ENCODE measurements around the gene JPH3. TPM values are rescaled to one million over a fixed set of nuclear protein-coding genes. Genes with fewer than 3 reads are reported as not detected.

Gene JPH3
- total RNA-seq, 2 donors from 2014 or later, result 37.0 to 39.1 TPM

- no peaks in the 10 kb centered on the region for H3K4me1 ChIP-seq (ENCODE audit: control insufficient read depth, insufficient read depth, low read length)
- no peak for DNase-seq
- H3K27ac Mint-ChIP-seq, result peak overlapping the region; percentile 21
- no peaks in the 10 kb centered on the region for H3K9me3 ChIP-seq (ENCODE audit: control insufficient read depth, low read length)
- no peak overlapping the region for H3K9ac ChIP-seq (ENCODE audit: extremely low read depth, low read length, poor library complexity, severe bottlenecking)
- no peak overlapping the region for H3K27ac ChIP-seq (ENCODE audit: low read depth, low read length)
- no peak for TF ChIP-seq CTCF (conservative IDR thresholded peaks at IDR 0.05)
- H3K36me3 ChIP-seq (ENCODE audit: control insufficient read depth, insufficient read depth, low read length), result peaks cover 25% of the 10 kb centered on the region
- H3K9me3 Mint-ChIP-seq, result no peaks in the 10 kb centered on the region
- no peak overlapping the region for H3K4me3 ChIP-seq (ENCODE audit: low read length)
- H3K36me3 Mint-ChIP-seq (ENCODE audit: low read depth), result peaks cover 30% of the 10 kb centered on the region
- no peak overlapping the region for H3K4me3 Mint-ChIP-seq
- no peaks in the 10 kb centered on the region for H3K27me3 Mint-ChIP-seq (ENCODE audit: insufficient read depth)
- no peaks in the 10 kb centered on the region for H3K27me3 ChIP-seq (ENCODE audit: control insufficient read depth, insufficient read depth, low read length, poor library complexity, severe bottlenecking)
- H3K4me1 Mint-ChIP-seq, result no peaks in the 10 kb centered on the region
- WGBS, 2 experiments (ENCODE audit: insufficient coverage in 1 of 2, insufficient read length in 1 of 2), result 94 to 97% methylated on average over 8 to 18 of the region's 18 CpGs
Observed at GRCh38 chr16:87696726-87697125, 94.4 kb downstream of the JPH3 start.

GRCh38 chr16:87697256-87697655 is 94.9 kb downstream of the JPH3 start:
- no peak for TF ChIP-seq CTCF (conservative IDR thresholded peaks at IDR 0.05)
- WGBS, 2 experiments (ENCODE audit: insufficient coverage in 1 of 2, insufficient read length in 1 of 2), result 95 to 96% methylated on average over 13 to 21 of the region's 21 CpGs
- Histone ChIP-seq H3K36me3 (ENCODE audit: control insufficient read depth, insufficient read depth, low read length) (peaks cover 25% of the 10 kb centered on the region), H3K9ac (ENCODE audit: extremely low read depth, low read length, poor library complexity, severe bottlenecking) (no peak overlapping the region), H3K27ac (ENCODE audit: low read depth, low read length) (no peak overlapping the region), H3K4me3 (ENCODE audit: low read length) (no peak overlapping the region), H3K9me3 (ENCODE audit: control insufficient read depth, low read length) (no peaks in the 10 kb centered on the region), H3K27me3 (ENCODE audit: control insufficient read depth, insufficient read depth, low read length, poor library complexity, severe bottlenecking) (no peaks in the 10 kb centered on the region), H3K4me1 (ENCODE audit: control insufficient read depth, insufficient read depth, low read length) (no peaks in the 10 kb centered on the region)
- no peak overlapping the region for H3K27ac Mint-ChIP-seq
- H3K27me3 Mint-ChIP-seq (ENCODE audit: insufficient read depth), result no peaks in the 10 kb centered on the region
- H3K36me3 Mint-ChIP-seq (ENCODE audit: low read depth), result peaks cover 33% of the 10 kb centered on the region
- DNase-seq, result no peak
- no peaks in the 10 kb centered on the region for H3K9me3 Mint-ChIP-seq
- no peak overlapping the region for H3K4me3 Mint-ChIP-seq
- no peaks in the 10 kb centered on the region for H3K4me1 Mint-ChIP-seq

GRCh38 chr16:87697792-87698191 is 95.5 kb downstream of the JPH3 start:
- no peaks in the 10 kb centered on the region for H3K4me1 Mint-ChIP-seq
- Histone ChIP-seq H3K27ac (ENCODE audit: low read depth, low read length) (no peak overlapping the region), H3K4me3 (ENCODE audit: low read length) (no peak overlapping the region), H3K27me3 (ENCODE audit: control insufficient read depth, insufficient read depth, low read length, poor library complexity, severe bottlenecking) (no peaks in the 10 kb centered on the region), H3K9ac (ENCODE audit: extremely low read depth, low read length, poor library complexity, severe bottlenecking) (no peak overlapping the region), H3K36me3 (ENCODE audit: control insufficient read depth, insufficient read depth, low read length) (peaks cover 27% of the 10 kb centered on the region), H3K4me1 (ENCODE audit: control insufficient read depth, insufficient read depth, low read length) (no peaks in the 10 kb centered on the region), H3K9me3 (ENCODE audit: control insufficient read depth, low read length) (no peaks in the 10 kb centered on the region)
- TF ChIP-seq CTCF (conservative IDR thresholded peaks at IDR 0.05), result no peak
- H3K27me3 Mint-ChIP-seq (ENCODE audit: insufficient read depth), result no peaks in the 10 kb centered on the region
- no peak overlapping the region for H3K27ac Mint-ChIP-seq
- no peak overlapping the region for H3K4me3 Mint-ChIP-seq
- peaks cover 39% of the 10 kb centered on the region for H3K36me3 Mint-ChIP-seq (ENCODE audit: low read depth)
- H3K9me3 Mint-ChIP-seq, result no peaks in the 10 kb centered on the region
- no peak for DNase-seq
- WGBS, 2 experiments (ENCODE audit: insufficient coverage in 1 of 2, insufficient read length in 1 of 2), result 94 to 97% methylated on average over 14 of the region's 14 CpGs

All from endodermal cell (in vitro differentiated cells).